Adipocyte (in vitro differentiated cells): Measurements from ENCODE around the gene GSTK1.
A peak's percentile ranks its signal among the peaks of the same experiment; 100 is the strongest.

Experiments used
- DNase-seq: peaks from one replicate; pipeline ENCODE4 v3.0.0-alpha.2; 2015; ENCODE audit warnings: low read depth
- H3K27me3 ChIP-seq: replicated peaks from 2 replicates; pipeline ENCODE4 v1.7.0; 2013; ENCODE audit warnings: mild to moderate bottlenecking, low read length, moderate library complexity; ENCODE audit not compliant: control insufficient read depth, insufficient read depth
- H3K36me3 ChIP-seq: 2 replicates; pipeline ENCODE4 v1.7.0; 2013; ENCODE audit warnings: low read length, mild to moderate bottlenecking, moderate library complexity; ENCODE audit not compliant: control insufficient read depth, insufficient read depth, severe bottlenecking
- H3K4me1 ChIP-seq: 2 replicates; pipeline ENCODE4 v1.7.0; 2013; ENCODE audit warnings: mild to moderate bottlenecking, low read length, moderate library complexity; ENCODE audit not compliant: control insufficient read depth, insufficient read depth
- H3K4me3 ChIP-seq: 2 replicates; pipeline ENCODE4 v1.7.0; 2013; ENCODE audit warnings: mild to moderate bottlenecking, low read length, moderate library complexity
- H3K9ac ChIP-seq: 2 replicates; pipeline ENCODE4 v1.7.0; 2013; ENCODE audit warnings: mild to moderate bottlenecking, low read length, moderate library complexity
- H3K9me3 ChIP-seq: 2 replicates; pipeline ENCODE4 v1.7.0; 2013; ENCODE audit warnings: mild to moderate bottlenecking, low read length, moderate library complexity; ENCODE audit not compliant: control insufficient read depth

Gene GSTK1

GRCh38 chr7:143227806-143228205 lies 35.4 kb upstream of the GSTK1 start:
- H3K4me1 ChIP-seq: peaks cover 14% of the 10 kb centered on the region
- H3K9ac ChIP-seq: no peak overlapping the region
- no peaks in the 10 kb centered on the region for H3K36me3 ChIP-seq
- DNase-seq: peak; percentile 75
- peaks cover 21% of the 10 kb centered on the region for H3K27me3 ChIP-seq
- no peak overlapping the region for H3K4me3 ChIP-seq
- no peaks in the 10 kb centered on the region for H3K9me3 ChIP-seq

GRCh38 chr7:143229054-143229790 lies 34.0 kb upstream of the GSTK1 start:
- H3K9ac ChIP-seq: no peak overlapping the region
- H3K4me3 ChIP-seq: no peak overlapping the region
- H3K36me3 ChIP-seq: no peaks in the 10 kb centered on the region
- peaks cover 14% of the 10 kb centered on the region for H3K4me1 ChIP-seq
- no peaks in the 10 kb centered on the region for H3K9me3 ChIP-seq
- H3K27me3 ChIP-seq: peaks cover 7% of the 10 kb centered on the region
- peak; percentile 46 for DNase-seq

DNA sequence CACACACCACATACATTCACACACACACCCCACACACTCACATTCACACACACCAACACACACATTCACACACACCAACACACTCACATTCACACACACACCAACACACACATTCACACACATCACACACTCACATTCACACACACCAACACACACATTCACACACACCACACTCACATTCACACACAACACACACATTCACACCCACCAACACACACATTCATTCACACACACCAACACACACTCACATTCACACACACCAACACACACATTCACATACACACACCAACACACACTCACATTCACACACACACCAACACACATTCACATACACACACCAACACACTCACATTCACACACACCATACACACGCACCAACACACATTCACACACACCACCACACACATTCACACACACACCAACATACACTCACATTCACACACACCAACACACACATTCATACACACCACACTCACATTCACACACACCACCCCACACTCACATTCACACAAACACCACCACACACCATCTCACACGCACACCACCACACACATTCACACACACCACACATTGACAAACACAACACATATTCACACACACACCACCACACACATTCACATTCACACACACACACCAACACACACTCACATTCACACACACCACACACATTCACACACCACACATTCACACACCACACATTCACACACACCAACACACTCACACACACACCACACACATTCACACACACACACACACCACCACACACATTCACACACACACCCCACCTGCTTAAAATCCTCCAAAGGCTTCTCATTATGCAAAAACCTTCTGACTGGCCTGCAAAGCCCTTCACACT lies 32.4 kb upstream of the GSTK1 start:
- Histone ChIP-seq H3K9me3 (peaks cover 8% of the 10 kb centered on the region), H3K4me1 (peaks cover 14% of the 10 kb centered on the region), H3K4me3 (no peak overlapping the region), H3K27me3 (no peaks in the 10 kb centered on the region), H3K36me3 (no peaks in the 10 kb centered on the region), H3K9ac (no peak overlapping the region)
- DNase-seq: no peak

GRCh38 chr7:143233816-143234532 lies 29.3 kb upstream of the GSTK1 start:
- Histone ChIP-seq H3K36me3 (no peaks in the 10 kb centered on the region), H3K9ac (no peak overlapping the region), H3K4me1 (peaks cover under 1% of the 10 kb centered on the region), H3K9me3 (peaks cover 26% of the 10 kb centered on the region), H3K4me3 (no peak overlapping the region), H3K27me3 (no peaks in the 10 kb centered on the region)
- no peak for DNase-seq

DNA sequence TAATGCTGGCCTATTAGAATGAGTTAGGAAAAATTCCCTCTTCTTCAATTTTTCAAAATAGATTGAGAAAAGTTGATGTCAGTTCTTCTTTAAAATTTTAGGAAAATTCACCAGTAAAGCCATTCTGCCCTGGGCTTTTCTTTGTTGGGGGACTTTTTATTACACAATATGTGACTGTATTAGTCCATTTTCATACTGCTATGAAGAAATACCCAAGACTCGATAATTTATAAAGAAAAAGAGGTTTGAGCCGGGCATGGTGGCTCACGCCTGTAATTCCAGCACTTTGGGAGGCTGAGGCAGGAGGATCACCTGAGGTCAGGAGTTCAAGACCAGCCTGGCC lies 28.7 kb upstream of the GSTK1 start:
- Histone ChIP-seq H3K4me3 (no peak overlapping the region), H3K27me3 (no peaks in the 10 kb centered on the region), H3K4me1 (peaks cover 6% of the 10 kb centered on the region), H3K36me3 (no peaks in the 10 kb centered on the region), H3K9me3 (peaks cover 26% of the 10 kb centered on the region), H3K9ac (no peak overlapping the region)
- no peak for DNase-seq

DNA sequence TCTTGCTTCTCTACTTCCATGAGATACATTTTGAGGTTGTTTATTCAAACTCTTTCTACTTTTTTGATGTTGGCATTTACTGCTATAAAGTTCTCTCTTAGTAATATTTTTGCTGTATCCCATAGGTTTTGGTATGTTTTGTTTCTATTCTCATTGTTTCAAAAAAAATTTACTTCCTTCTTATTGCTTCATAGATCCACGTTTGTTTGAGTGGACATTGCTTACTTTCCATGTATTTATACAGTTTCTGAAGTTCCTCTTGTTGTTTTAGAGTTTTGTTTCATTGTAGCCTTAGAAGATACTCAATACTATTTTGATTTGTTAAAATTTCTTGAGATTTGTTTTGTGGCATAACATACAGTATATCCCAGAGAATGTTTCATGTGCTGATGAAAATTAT lies 27.7 kb upstream of the GSTK1 start:
- peaks cover 14% of the 10 kb centered on the region for H3K4me1 ChIP-seq
- H3K9ac ChIP-seq: no peak overlapping the region
- peaks cover 26% of the 10 kb centered on the region for H3K9me3 ChIP-seq
- H3K36me3 ChIP-seq: no peaks in the 10 kb centered on the region
- H3K27me3 ChIP-seq: no peaks in the 10 kb centered on the region
- no peak overlapping the region for H3K4me3 ChIP-seq
- DNase-seq: no peak

GRCh38 chr7:143236408-143236990 lies 26.7 kb upstream of the GSTK1 start:
- Histone ChIP-seq H3K4me1 (peaks cover 23% of the 10 kb centered on the region), H3K4me3 (no peak overlapping the region)

GRCh38 chr7:143237366-143237765 lies 25.9 kb upstream of the GSTK1 start:
- Histone ChIP-seq H3K4me3 (no peak overlapping the region), H3K4me1 (peaks cover 23% of the 10 kb centered on the region), H3K9me3 (peaks cover 26% of the 10 kb centered on the region), H3K9ac (no peak overlapping the region), H3K36me3 (no peaks in the 10 kb centered on the region), H3K27me3 (no peaks in the 10 kb centered on the region)
- no peak for DNase-seq

More at GRCh38 chr7:143236408-143236990, 26.7 kb upstream of the GSTK1 start:
- Histone ChIP-seq H3K9me3 (peaks cover 26% of the 10 kb centered on the region), H3K36me3 (no peaks in the 10 kb centered on the region), H3K9ac (no peak overlapping the region), H3K27me3 (no peaks in the 10 kb centered on the region)
- DNase-seq: no peak

- peaks cover 26% of the 10 kb centered on the region for H3K9me3 ChIP-seq
- no peaks in the 10 kb centered on the region for H3K36me3 ChIP-seq
- peaks cover 23% of the 10 kb centered on the region for H3K4me1 ChIP-seq
- H3K9ac ChIP-seq: no peak overlapping the region
- H3K27me3 ChIP-seq: no peaks in the 10 kb centered on the region
- no peak overlapping the region for H3K4me3 ChIP-seq
- no peak for DNase-seq
Observed at GRCh38 chr7:143238289-143238980, 24.8 kb upstream of the GSTK1 start.

DNA sequence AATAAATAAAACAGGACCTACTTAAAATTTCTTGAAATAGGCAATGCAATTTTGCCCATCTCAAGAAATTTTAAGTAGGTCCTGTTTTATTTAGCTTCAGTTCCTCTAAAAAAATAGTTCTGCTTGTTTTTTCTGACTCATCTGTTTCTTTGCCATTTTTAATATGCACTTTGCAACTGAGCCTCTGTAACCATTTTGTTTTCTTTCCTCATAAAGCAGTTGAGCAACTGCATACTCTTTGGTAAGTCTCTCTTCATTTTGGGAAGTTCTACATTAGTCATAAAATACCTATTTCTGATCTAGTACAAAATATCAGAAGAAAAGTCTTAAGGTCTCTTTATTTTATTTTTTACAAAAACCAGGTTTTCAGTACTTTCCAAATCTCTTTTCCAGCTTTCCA lies 23.4 kb upstream of the GSTK1 start:
- peak overlapping the region; percentile 62 for H3K4me3 ChIP-seq
- peaks cover 26% of the 10 kb centered on the region for H3K9me3 ChIP-seq
- no peaks in the 10 kb centered on the region for H3K36me3 ChIP-seq
- DNase-seq: peak; percentile 87
- H3K9ac ChIP-seq: peak overlapping the region; percentile 82
- H3K4me1 ChIP-seq: peaks cover 23% of the 10 kb centered on the region
- no peaks in the 10 kb centered on the region for H3K27me3 ChIP-seq
